ENCODE results near the gene SORCS1. TPM values are rescaled to one million over a fixed set of nuclear protein-coding genes. Genes with fewer than 3 reads are reported as not detected.

Gene SORCS1
- total RNA-seq = 10 to 100 TPM in 1 of 4 donors, 1 to 10 TPM in 3; 1.2 to 11.8 (median 6.2) TPM

GRCh38 chr10:107163881-107164861, at the start of gene SORCS1:
Gene SORCS1, minus strand, starts transcription at chr10:107164706.
- H3K9me3 ChIP-seq = no peaks in the 10 kb centered on the region
- intact Hi-C loops (cut with DNase I) = no loop called here
- 4 to 5% methylated on average over 33 to 44 of the region's 105 CpGs for WGBS, 2 donors

GRCh38 chr10:107214261-107214660, 49.8 kb upstream of the SORCS1 start:
- Histone ChIP-seq H3K4me1 (no peaks in the 10 kb centered on the region), H3K4me3 (replicated peaks in 1 of 3) (no peak overlapping the region), H3K27me3 (no peaks in the 10 kb centered on the region), H3K36me3 (no peaks in the 10 kb centered on the region), H3K9me3 (no peaks in the 10 kb centered on the region), H3K27ac (no peak overlapping the region)
- DNase-seq = no peak
- 86 to 100% methylated on average over 2 of the region's 2 CpGs for WGBS, 2 donors
- TF ChIP-seq CTCF (IDR thresholded peaks at IDR 0.05) = no peak
- TF ChIP-seq POLR2A (IDR thresholded peaks at IDR 0.05) = no peak
- intact Hi-C loops (cut with DNase I) = no loop called here

More at GRCh38 chr10:107163881-107164861, at the start of gene SORCS1:
- no peak for TF ChIP-seq POLR2A (IDR thresholded peaks at IDR 0.05)
- TF ChIP-seq CTCF (IDR thresholded peaks at IDR 0.05) = peak in 2 of 6 experiments; percentile 10
- Histone ChIP-seq H3K4me1 (peaks cover 0 to 4% of the 10 kb centered on the region in 2 donors), H3K27ac (no peak within 1 kb of the TSS), H3K4me3 (replicated peaks in 1 of 3) (peak within 1 kb of the TSS in 2 of 3 donors; percentile 29 to 39), H3K27me3 (no peaks in the 10 kb centered on the region), H3K36me3 (no peaks in the 10 kb centered on the region)
- DNase-seq = peak; percentile 55 to 59

- Histone ChIP-seq H3K36me3 (no peaks in the 10 kb centered on the region), H3K4me1 (no peaks in the 10 kb centered on the region), H3K27ac (no peak overlapping the region), H3K4me3 (replicated peaks in 1 of 3) (no peak overlapping the region), H3K9me3 (no peaks in the 10 kb centered on the region), H3K27me3 (no peaks in the 10 kb centered on the region)
- TF ChIP-seq POLR2A (IDR thresholded peaks at IDR 0.05) = no peak
- WGBS, 2 donors = 94 to 97% methylated on average over 8 of the region's 8 CpGs
- DNase-seq = no peak
- intact Hi-C loops (cut with DNase I) = no loop called here
Observed at GRCh38 chr10:107213861-107214260, 49.4 kb upstream of the SORCS1 start.

- TF ChIP-seq CTCF (IDR thresholded peaks at IDR 0.05) (no peak), POLR2A (IDR thresholded peaks at IDR 0.05) (no peak)
- H3K27me3 ChIP-seq = no peaks in the 10 kb centered on the region
- 81 to 88% methylated on average over 4 of the region's 4 CpGs for WGBS, 2 donors
- H3K27ac ChIP-seq = no peak overlapping the region
- H3K4me1 ChIP-seq = no peaks in the 10 kb centered on the region
- H3K36me3 ChIP-seq = no peaks in the 10 kb centered on the region
- H3K4me3 ChIP-seq (replicated peaks in 1 of 3) = no peak overlapping the region
- intact Hi-C loops (cut with DNase I) = no loop called here
- H3K9me3 ChIP-seq = no peaks in the 10 kb centered on the region
- DNase-seq = no peak
Observed at GRCh38 chr10:107206833-107207232, 42.3 kb upstream of the SORCS1 start.

GRCh38 chr10:107169516-107169915, 5.0 kb upstream of the SORCS1 start:
- Histone ChIP-seq H3K27ac (no peak overlapping the region), H3K4me3 (replicated peaks in 1 of 3) (no peak overlapping the region), H3K36me3 (no peaks in the 10 kb centered on the region), H3K27me3 (no peaks in the 10 kb centered on the region), H3K4me1 (peaks cover 0 to 4% of the 10 kb centered on the region in 2 donors), H3K9me3 (no peaks in the 10 kb centered on the region)
- WGBS, 2 donors = 49 to 53% methylated on average over 1 of the region's 1 CpG
- TF ChIP-seq CTCF (IDR thresholded peaks at IDR 0.05) (no peak), POLR2A (IDR thresholded peaks at IDR 0.05) (no peak)
- no peak for DNase-seq
- intact Hi-C loops (cut with DNase I) = no loop called here

Data from thyroid gland (tissue), 4 donors.